HCT116 (cell line): ENCODE data around the gene CAPSL. TPM values are rescaled to one million over a fixed set of nuclear protein-coding genes. Genes with fewer than 3 reads are reported as not detected.

Source experiments
- ATAC-seq: fragments of 200-7000 bp; cut with Tn5 transposase; 2 replicates; pipeline ENCODE4 v1.9.1; 2020; ENCODE audit warnings: mild to moderate bottlenecking, moderate library complexity
- BruUV-seq: library from RNA; stranded (reverse); fragments of 400-500 nt; replicated peaks from 2 replicates; lab custom pipeline; 2021; lab: Mats Ljungman, UMichigan
- CTCF ChIA-PET: fragments of 300-600 bp; sonication (Branson Sonifier 250); formaldehyde crosslinking; loops from one replicate; lab custom pipeline; 2021; ENCODE audit warnings: antibody characterized with exemption; lab: Charles Lee
- POLR2A ChIA-PET: fragments of 300-600, 350-600 bp; sonication (Branson Sonifier 250); formaldehyde crosslinking; loops from one replicate; lab custom pipeline; 2021; ENCODE audit warnings: antibody characterized with exemption; lab: Charles Lee
- RAD21 ChIA-PET, 2 experiments: fragments of 300-600 bp; sonication (Branson Sonifier 250); formaldehyde crosslinking; loops; one replicate each; lab custom pipeline; 2023; ENCODE audit warnings: low total read pairs in 2 of 2; ENCODE audit not compliant: uncharacterized antibody in 2 of 2, unreplicated experiment in 2 of 2, low non-redundant PET in 1 of 2; lab: Charles Lee
- DNase-seq: peaks from one replicate; pipeline ENCODE4 v3.0.0-alpha.2; 2010; ENCODE audit warnings: low read depth, low spot score
- H2AFZ ChIP-seq: fragments of 200-600 bp; shearing (Covaris generic), sonication (generic); 2 replicates; pipeline ENCODE4 v1.6.1; 2017; ENCODE audit warnings: low read depth, mixed run types, mixed read lengths, antibody characterized with exemption, low read length; ENCODE audit not compliant: poor library complexity, severe bottlenecking
- H3K27ac ChIP-seq: 2 replicates; pipeline ENCODE4 v1.5.1; 2012; ENCODE audit warnings: low read depth, low read length
- H3K27me3 ChIP-seq: fragments of 200-600 bp; sonication (generic); 2 replicates; pipeline ENCODE4 v1.6.1; 2016; ENCODE audit warnings: mixed run types, low read length, mixed read lengths; ENCODE audit not compliant: insufficient read depth
- H3K36me3 ChIP-seq, 2 experiments: fragments of 200-500 bp in 1 of 2; fragments of 200-600 bp in 1 of 2; sonication (Bioruptor generic) in 1 of 2; sonication (generic) in 1 of 2; 2 replicates each; pipeline versions ENCODE4 v1.5.1 to v1.6.1; 2014 to 2016; ENCODE audit warnings: low read length in 2 of 2, inconsistent platforms in 1 of 2, mixed read lengths in 1 of 2, mixed run types in 1 of 2; ENCODE audit not compliant: insufficient read depth in 2 of 2, control insufficient read depth in 1 of 2
- H3K4me1 ChIP-seq, 2 experiments: fragments of 200-600 bp in 1 of 2; sonication (generic) in 1 of 2; 2 replicates each; pipeline versions ENCODE4 v1.5.1 to v1.6.1; 2012 to 2017; ENCODE audit warnings: low read length in 2 of 2, inconsistent platforms in 1 of 2, mild to moderate bottlenecking in 1 of 2, mixed read lengths in 1 of 2, mixed run types in 1 of 2, moderate library complexity in 1 of 2; ENCODE audit not compliant: insufficient read depth in 2 of 2, control insufficient read depth in 1 of 2
- H3K4me2 ChIP-seq: fragments of 200-600 bp; sonication (generic); 2 replicates; pipeline ENCODE4 v1.6.1; 2017; ENCODE audit warnings: mixed run types, low read length, mixed read lengths
- H3K4me3 ChIP-seq, 2 experiments: fragments of 200-600 bp in 1 of 2; sonication (generic) in 1 of 2; replicated peaks in 1 of 2; 2 replicates each; pipeline ENCODE4 v1.5.1; 2011 to 2016; ENCODE audit warnings: low read length in 2 of 2, control low read depth in 1 of 2, low read depth in 1 of 2, mild to moderate bottlenecking in 1 of 2, mixed read lengths in 1 of 2, mixed run types in 1 of 2
- H3K79me2 ChIP-seq: fragments of 200-600 bp; sonication (generic); 2 replicates; pipeline ENCODE4 v1.6.1; 2017; ENCODE audit warnings: mild to moderate bottlenecking, mixed run types, low read length, moderate library complexity, mixed read lengths; ENCODE audit not compliant: insufficient read depth
- H3K9ac ChIP-seq: fragments of 200-600 bp; sonication (generic); 2 replicates; pipeline ENCODE4 v1.6.1; 2016; ENCODE audit warnings: low read length, mixed read lengths
- H3K9me2 ChIP-seq: fragments of 200-600 bp; sonication (generic), shearing (Covaris generic); 2 replicates; pipeline ENCODE4 v1.6.1; 2017; ENCODE audit warnings: mixed run types, mild to moderate bottlenecking, moderate library complexity; ENCODE audit not compliant: insufficient read depth
- H3K9me3 ChIP-seq, 2 experiments: fragments of 200-500 bp in 1 of 2; fragments of 200-600 bp in 1 of 2; sonication (Bioruptor generic) in 1 of 2; sonication (generic) in 1 of 2; 2 replicates each; pipeline ENCODE4 v1.6.1; 2014 to 2017; ENCODE audit warnings: low read length in 2 of 2, mixed read lengths in 2 of 2, inconsistent platforms in 1 of 2, low read depth in 1 of 2, mild to moderate bottlenecking in 1 of 2, mixed run types in 1 of 2, moderate library complexity in 1 of 2; ENCODE audit not compliant: control insufficient read depth in 1 of 2, insufficient read depth in 1 of 2
- H4K20me1 ChIP-seq: fragments of 200-600 bp; sonication (generic), shearing (Covaris generic); 2 replicates; pipeline ENCODE4 v1.6.1; 2017; ENCODE audit warnings: mixed run types, mild to moderate bottlenecking, moderate library complexity; ENCODE audit not compliant: insufficient read depth
- CBX3 ChIP-seq: IDR thresholded peaks from 2 replicates; pipeline ENCODE4 v1.6.1; 2012; ENCODE audit warnings: low read depth
- CEBPB ChIP-seq: IDR thresholded peaks from 2 replicates; pipeline ENCODE4 v1.6.1; 2012; ENCODE audit warnings: low read depth
- CTCF ChIP-seq, 3 experiments: fragments of 200-600 bp in 1 of 3; sonication (generic) in 1 of 3; IDR thresholded peaks in 2 of 3; conservative IDR thresholded peaks in 1 of 3; 2 replicates each; pipeline ENCODE4 v1.5.1; 2012 to 2017; ENCODE audit warnings: low read depth in 2 of 3, low read length in 2 of 3, antibody characterized with exemption in 1 of 3, borderline replicate concordance in 1 of 3, control low read depth in 1 of 3, mild to moderate bottlenecking in 1 of 3, mixed read lengths in 1 of 3, mixed run types in 1 of 3, moderate library complexity in 1 of 3; ENCODE audit not compliant: insufficient read depth in 1 of 3
- ELF1 ChIP-seq: IDR thresholded peaks from 2 replicates; pipeline ENCODE4 v1.6.1; 2012; ENCODE audit warnings: low read depth, borderline replicate concordance
- EZH2phosphoT487 ChIP-seq: fragments of 200-600 bp; IDR thresholded peaks from 2 replicates; pipeline ENCODE4 v1.6.1; 2018; ENCODE audit warnings: antibody characterized with exemption, borderline replicate concordance
- FOSL1 ChIP-seq: IDR thresholded peaks from 2 replicates; pipeline ENCODE4 v1.6.1; 2012; ENCODE audit warnings: low read depth
- JUND ChIP-seq: IDR thresholded peaks from 2 replicates; pipeline ENCODE4 v1.6.1; 2012
- MAX ChIP-seq: IDR thresholded peaks from 2 replicates; pipeline ENCODE4 v1.6.1; 2012
- POLR2A ChIP-seq: IDR thresholded peaks from 2 replicates; pipeline ENCODE4 v1.7.0; 2011; ENCODE audit warnings: borderline replicate concordance; ENCODE audit not compliant: insufficient read depth, insufficient read length; ENCODE audit errors: extremely low read depth
- POLR2AphosphoS5 ChIP-seq: IDR thresholded peaks from 2 replicates; pipeline ENCODE4 v1.6.1; 2011; ENCODE audit warnings: mild to moderate bottlenecking, low read depth, low read length, moderate library complexity
- SP1 ChIP-seq: IDR thresholded peaks from 2 replicates; pipeline ENCODE4 v1.6.1; 2012; ENCODE audit warnings: low read depth
- ZFX ChIP-seq: fragments of 450-650 bp; IDR thresholded peaks from 2 replicates; pipeline ENCODE4 v1.6.1; 2017
- intact Hi-C: fragments of 100-400 bp; cut with micrococcal nuclease; formaldehyde crosslinking; loops from 2 replicates; pipeline ENCODE4 v1.10.0; 2022
- total RNA-seq: library from RNA; stranded (reverse); gene quantifications from one replicate; pipeline ENCODE4 v1.2.1, GENCODE V29; 2021; ENCODE audit not compliant: unreplicated experiment

Gene CAPSL
- total RNA-seq, 1 experiment from 2014 or later: not detected

GRCh38 chr5:35884773-35885172 lies 53.6 kb downstream of the CAPSL start:
- ATAC-seq: no peak
- no peak for TF ChIP-seq SP1
- no peak for TF ChIP-seq FOSL1
- no peak for TF ChIP-seq EZH2phosphoT487
- no peak for TF ChIP-seq POLR2A
- no peak for TF ChIP-seq JUND
- TF ChIP-seq CTCF (IDR thresholded peaks at IDR 0.05 in 2 of 3, conservative IDR thresholded peaks at IDR 0.05 in 1 of 3; ENCODE audit: borderline replicate concordance in 1 of 3, insufficient read depth in 1 of 3, low read depth in 2 of 3, low read length in 2 of 3): no peak
- no peak for TF ChIP-seq CBX3
- no peak for TF ChIP-seq POLR2AphosphoS5
- TF ChIP-seq MAX: no peak
- TF ChIP-seq CEBPB: no peak
- TF ChIP-seq ELF1: no peak
- no peak for TF ChIP-seq ZFX
- no peak overlapping the region for H3K27ac ChIP-seq
- no peaks in the 10 kb centered on the region for H4K20me1 ChIP-seq
- H3K27me3 ChIP-seq: no peaks in the 10 kb centered on the region
- BruUV-seq: no TSS peak
- intact Hi-C loops: no loop called here
- no peak for DNase-seq
- RAD21 ChIA-PET: no interaction called here
- no peak overlapping the region for H3K4me2 ChIP-seq
- H3K36me3 ChIP-seq: no peaks in the 10 kb centered on the region
- CTCF ChIA-PET: no interaction called here
- no peaks in the 10 kb centered on the region for H3K9me2 ChIP-seq
- POLR2A ChIA-PET: no interaction called here
- H2AFZ ChIP-seq: no peak overlapping the region
- H3K4me1 ChIP-seq: peaks cover 0 to 10% of the 10 kb centered on the region in 2 experiments; a peak in 2 of 4 replicates
- no peak overlapping the region for H3K4me3 ChIP-seq
- no peak overlapping the region for H3K9ac ChIP-seq
- no peaks in the 10 kb centered on the region for H3K79me2 ChIP-seq
- no peaks in the 10 kb centered on the region for H3K9me3 ChIP-seq
